Prostate gland (tissue), 2 donors: ENCODE measurements around the gene RASSF1.

Experiments
- POLR2A ChIP-seq: fragments of 450-650 bp; IDR thresholded peaks from one replicate; pipeline ENCODE4 v1.6.1; 2016; ENCODE audit warnings: antibody characterized with exemption, mild to moderate bottlenecking
- POLR2AphosphoS5 ChIP-seq: sonication (generic); formaldehyde crosslinking; IDR thresholded peaks from one replicate; pipeline ENCODE4 v1.6.1; 2017; ENCODE audit warnings: antibody characterized with exemption
- TF ChIP-seq, protein P1 (sequence below), 4 experiments: fragments of 200-600 bp in 2 of 4; fragments of 450-650 bp in 2 of 4; sonication (generic) in 2 of 4; IDR thresholded peaks; 1 replicate in 3 of 4; 2 replicates in 1 of 4; pipeline ENCODE4 v1.5.1; 2016 to 2019; ENCODE audit warnings: antibody characterized with exemption in 4 of 4, mild to moderate bottlenecking in 2 of 4, moderate library complexity in 2 of 4

DNA sequence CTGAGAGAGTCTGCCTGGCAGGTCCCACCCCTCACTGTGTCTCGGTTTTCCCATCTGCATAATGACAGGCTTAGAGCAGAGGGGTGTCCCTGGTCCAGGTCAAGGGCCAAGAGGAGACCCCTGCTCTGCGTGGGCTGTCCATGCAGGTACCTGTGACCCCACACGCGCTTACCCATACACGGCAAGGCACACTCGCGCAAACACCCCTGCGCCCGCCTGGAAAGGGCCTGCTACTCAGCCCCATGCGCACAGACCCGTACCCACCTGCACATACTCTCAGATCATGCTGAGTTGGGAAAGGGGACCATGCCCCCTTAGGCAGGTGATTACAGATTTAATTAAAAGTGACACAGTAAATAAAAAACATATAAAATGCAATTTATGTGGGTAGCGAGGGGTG, 42.1 kb upstream of the RASSF1 start:
- TF ChIP-seq, protein P1, sequence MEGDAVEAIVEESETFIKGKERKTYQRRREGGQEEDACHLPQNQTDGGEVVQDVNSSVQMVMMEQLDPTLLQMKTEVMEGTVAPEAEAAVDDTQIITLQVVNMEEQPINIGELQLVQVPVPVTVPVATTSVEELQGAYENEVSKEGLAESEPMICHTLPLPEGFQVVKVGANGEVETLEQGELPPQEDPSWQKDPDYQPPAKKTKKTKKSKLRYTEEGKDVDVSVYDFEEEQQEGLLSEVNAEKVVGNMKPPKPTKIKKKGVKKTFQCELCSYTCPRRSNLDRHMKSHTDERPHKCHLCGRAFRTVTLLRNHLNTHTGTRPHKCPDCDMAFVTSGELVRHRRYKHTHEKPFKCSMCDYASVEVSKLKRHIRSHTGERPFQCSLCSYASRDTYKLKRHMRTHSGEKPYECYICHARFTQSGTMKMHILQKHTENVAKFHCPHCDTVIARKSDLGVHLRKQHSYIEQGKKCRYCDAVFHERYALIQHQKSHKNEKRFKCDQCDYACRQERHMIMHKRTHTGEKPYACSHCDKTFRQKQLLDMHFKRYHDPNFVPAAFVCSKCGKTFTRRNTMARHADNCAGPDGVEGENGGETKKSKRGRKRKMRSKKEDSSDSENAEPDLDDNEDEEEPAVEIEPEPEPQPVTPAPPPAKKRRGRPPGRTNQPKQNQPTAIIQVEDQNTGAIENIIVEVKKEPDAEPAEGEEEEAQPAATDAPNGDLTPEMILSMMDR (IDR thresholded peaks at IDR 0.05): no peak
- TF ChIP-seq POLR2A (no peak), POLR2AphosphoS5 (no peak)
